ENCODE measurements around the gene NMRK2.
"Not testable (repeated sequence)": the region's sequence is repeated elsewhere in the genome, so short reads cannot be mapped to it uniquely, and the experiment has no call there.

NMRK2 gene

DNA sequence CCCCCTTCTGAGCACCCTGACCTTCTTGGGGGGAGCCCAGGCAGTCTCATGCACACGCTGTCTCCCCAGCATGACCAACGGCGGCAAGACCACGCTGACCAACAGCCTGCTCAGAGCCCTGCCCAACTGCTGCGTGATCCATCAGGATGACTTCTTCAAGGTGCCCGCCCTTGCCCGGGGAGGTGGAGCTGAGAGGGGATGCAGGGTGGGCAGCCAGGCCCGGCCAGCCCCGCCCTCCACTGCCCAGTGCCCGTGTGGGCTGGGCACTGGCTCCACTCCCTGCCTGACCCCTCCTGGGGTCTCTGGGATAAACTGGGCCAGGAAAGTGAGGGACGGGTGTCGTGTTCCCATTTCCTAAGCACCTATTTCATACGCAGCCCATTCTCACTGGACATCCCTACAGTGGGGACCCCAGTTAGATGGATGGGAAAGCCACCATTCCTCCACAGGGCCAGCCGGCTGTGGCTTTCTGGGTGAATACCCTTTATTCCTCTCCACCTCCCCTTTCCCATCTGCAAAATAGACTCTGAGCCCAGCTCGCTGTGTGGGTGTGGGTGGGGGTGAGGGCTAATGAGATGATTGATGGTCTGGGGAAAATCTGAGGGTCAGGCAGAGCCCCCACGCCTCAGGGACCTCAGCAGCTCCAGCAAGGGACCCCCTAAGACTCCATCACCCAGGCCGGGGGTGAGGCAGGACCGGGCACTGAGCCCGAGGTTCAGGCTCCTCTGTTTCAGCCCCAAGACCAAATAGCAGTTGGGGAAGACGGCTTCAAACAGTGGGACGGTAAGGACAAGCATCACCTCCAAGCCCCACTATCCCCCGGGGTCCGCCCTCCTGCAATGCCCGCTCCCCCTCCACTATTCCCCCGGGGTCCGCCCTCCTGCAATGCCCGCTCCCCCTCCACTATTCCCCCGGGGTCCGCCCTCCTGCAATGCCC lies 3.9 kb downstream of the NMRK2 start:
- no peak for DNase-seq

DNA sequence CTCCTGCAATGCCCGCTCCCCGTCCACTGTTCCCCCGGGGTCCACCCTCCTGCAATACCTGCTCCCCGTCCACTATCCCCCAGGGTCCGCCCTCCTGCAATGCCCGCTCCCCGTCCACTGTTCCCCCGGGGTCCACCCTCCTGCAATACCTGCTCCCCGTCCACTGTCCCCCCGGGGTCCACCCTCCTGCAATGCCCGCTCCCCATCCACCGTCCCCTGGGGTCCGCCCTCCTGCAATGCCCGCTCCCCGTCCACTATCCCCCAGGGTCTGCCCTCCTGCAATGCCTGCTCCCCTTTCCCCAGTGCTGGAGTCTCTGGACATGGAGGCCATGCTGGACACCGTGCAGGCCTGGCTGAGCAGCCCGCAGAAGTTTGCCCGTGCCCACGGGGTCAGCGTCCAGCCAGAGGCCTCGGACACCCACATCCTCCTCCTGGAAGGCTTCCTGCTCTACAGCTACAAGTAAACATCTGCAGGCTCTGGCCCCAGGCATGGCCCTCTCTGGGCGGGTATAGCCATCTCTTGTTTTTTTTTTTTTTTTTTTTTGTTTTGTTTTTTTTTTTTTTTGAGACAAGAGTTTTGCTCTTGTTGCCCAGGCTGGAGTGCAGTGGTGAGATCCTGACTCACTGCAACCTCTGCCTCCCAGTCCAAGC lies 5.6 kb downstream of the NMRK2 start:
- not testable (repeated sequence) for DNase-seq

DNA sequence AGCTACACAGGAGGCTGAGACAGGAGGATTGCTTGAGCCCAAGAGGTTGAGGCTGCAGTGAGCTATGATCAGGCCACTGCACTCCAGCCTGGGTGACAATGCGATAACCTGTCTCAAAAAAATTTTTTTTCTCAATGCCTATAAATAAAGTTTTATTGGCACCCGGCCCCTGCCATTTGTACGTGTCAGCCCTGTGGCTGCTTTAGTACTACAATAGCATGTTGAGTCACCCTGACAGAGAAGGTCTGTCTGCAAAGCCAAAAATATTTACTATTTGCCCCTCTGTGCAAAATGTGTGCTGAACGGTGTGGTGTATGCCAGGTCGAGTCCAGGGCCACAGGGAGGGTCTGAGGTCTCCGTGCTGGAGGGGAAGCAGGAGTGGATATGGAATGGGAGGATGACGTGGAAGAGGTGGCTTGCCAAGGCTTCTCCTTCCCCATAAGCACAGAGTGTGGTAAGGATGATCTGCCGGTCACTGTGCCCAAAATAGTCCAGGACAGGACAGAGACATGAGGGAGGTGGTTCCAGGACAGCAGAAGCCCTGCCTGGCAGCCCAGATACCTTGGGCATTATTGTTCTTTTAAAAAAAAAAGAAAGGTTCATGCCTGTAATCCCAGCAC lies 10.0 kb downstream of the NMRK2 start:
- DNase-seq, result no peak

DNA sequence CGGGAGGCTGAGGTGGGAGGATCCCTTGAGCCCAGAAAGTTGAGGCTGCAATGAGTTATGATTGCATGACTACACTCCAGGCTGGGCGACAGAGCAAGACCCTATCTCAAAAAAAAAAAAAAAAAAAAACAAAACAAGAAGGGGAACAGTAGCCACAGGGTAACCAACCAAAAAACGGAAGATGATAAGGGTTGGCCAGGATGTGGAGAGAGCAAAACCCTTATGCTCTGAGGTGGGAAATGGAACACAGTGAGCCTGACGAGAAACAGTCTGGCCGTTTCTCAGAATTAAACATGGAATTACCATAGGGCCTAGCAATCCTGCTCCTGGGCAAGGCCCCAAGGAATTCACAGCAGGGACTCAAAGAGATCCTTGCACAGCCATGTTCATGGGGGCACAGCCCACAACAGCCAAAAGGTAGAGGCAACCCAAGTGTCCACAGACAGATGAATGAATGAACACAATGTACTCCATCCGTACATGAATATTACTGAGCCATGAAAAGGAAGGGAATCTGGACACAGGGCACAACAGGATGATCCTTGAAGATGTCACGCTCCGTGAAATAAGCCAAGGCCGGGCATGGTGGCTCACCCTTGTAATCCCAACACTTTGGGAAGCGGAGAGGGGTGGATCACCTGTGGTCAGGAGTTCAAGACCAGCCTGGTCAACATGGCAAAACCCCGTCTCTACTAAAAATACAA lies 11.3 kb downstream of the NMRK2 start:
- DNase-seq, result no peak

DNA sequence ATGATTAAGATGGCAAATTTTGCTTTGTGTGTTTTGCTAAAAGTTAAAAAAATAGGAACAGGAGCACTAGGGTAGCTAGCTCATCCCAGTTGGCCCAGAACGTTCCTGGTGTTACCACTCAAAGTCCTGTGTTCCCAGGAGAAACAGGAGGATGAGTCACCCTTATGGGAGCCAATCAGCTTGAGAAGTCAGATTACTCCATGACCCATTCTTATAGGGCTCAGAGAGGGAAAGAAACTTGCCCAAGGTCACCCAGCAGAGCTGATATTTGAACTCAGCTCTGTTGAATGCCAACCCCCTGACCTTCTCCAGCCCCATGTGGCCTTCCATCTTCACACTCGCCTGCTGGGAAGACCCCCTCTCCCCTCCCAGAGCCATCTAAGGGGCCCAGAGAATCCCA lies 13.0 kb downstream of the NMRK2 start:
- no peak for DNase-seq

DNA sequence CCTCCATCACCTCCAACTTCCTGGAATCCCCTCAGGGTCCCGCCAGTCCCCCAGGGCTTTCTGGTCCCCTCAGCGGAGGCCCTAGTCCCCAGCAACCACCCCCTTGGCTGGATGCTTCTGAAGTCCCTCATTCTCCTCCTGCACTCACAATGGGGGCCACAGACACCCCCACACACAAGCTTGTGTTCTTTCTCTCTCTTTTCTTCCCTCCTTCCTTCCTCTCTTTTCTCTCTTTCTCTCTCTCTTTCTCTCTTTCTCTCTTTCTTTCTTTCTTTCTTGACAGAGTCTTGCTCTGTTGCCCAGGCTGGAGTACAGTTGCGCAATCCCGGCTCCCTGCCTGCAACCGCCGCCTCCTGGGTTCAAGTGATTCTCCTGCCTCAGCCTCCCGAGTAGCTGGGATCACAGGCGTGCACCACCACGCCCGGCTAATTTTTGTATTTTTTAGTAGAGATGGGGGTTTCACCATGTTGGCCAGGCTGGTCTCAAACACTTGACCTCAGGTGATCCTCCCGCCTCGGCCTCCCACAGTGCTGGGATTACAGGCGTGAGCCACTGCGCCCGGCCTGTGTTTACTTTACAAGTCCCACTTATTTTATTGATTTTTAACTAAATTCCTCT lies 14.6 kb downstream of the NMRK2 start:
- not testable (repeated sequence) for DNase-seq

DNA sequence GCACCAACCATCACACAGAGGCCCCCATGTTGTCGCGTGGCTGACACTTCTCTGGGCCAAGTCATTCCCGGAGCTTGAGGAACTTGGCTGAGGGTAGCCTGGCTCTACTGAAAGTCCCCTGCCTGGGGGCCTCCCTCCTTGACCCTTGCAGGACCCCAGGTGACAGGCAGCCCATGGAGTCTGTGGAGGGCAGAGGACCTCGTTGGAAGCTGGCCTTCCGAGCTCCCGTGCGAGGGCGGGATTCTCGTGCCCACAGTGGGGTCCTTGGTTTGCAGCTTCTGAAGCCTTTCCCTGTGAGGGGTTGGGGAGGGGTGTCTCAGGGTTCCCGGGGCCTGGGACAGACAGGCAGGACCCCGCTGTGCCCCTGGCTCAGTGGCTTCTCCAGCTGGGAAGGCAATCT lies 16.4 kb downstream of the NMRK2 start:
- DNase-seq, result no peak

DNA sequence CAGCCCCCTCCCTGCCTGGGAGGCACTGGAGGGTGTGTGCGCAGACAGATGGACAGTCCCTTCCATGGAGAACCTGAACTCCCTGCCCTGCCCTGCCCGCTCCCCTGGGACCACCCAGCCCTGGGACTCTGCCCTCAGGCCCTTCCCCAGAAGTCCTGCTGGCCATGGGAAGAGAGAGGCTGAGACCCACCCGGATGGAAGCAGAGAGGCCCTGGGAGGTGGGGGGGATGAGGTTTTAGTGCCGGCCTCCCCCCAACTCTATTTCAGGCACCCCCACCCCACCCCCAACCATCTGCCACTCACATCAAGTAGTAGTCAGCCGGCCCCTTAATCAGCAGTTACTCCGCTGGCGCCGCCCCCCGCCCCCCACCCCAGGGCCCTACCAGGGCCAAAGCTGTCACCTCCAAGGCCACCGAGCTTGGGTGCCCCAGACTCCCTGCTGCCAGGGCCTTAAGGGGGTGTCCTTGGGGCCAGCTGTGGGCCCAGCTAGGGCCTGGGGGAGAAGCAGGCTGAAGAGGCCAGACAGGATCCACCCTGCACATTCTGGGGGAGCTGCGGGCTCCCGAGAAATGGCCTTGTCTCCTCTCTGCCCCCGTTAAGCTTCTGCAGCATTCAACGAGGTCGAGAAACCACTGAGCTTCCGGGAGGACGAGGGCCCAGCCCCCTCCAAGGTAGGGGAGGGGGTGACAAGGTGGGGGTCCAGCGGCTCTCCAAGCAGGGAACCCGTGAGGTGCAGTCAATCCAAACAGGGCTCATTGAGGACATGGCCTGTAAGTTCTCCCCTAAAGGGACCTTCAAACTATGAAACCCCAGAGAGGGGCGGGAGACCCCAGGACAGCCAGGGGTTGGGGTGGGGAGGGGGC lies 17.4 kb downstream of the NMRK2 start:
- DNase-seq, result no peak

DNA sequence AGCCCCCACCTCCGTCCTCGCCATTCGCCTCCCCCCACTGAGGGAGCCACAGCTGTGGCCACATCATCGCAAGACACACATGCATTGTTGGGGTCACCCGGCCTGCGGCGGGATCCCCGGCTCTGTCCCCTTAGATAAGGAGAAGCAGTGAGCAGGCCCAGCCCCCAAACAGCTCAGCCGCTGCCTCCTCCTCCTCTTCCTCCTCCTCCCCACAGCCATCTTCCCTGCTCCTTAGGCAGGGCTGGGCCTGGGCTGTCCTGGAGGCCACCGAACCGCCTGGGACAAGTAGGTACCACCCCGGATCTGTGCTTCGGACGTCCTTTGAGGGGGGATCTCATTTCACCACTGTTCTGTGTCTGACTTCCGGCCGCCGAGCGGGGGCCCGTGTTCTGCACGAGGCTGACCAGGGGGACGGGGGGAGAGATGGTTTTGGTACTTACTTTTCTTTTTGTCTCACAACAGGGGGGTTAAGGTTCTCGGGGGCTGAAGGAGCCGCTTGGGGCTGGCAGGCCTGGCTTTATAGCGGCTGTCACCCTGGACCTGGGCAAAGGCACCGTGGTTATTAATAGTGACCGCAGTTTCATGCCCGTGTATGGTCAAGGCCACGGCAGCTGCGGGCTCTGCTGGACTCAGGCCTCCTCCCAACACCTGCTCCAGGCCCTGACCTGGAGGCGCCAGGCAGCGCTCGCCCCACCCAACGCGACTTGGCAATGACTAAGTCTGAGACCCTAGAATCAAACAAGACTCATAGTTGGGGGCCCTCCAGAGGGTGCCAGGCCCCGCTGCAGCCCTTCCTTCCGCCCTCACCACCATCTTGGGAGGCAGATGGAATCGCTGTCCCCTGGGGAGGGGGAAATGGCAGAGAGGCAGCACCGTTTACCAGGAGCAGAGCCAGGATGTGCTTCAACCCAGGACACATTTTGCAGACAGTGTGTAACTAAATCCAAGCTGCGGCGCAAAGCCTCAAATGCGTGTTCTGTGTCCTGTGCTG lies 18.3 kb downstream of the NMRK2 start:
- no peak for DNase-seq

DNA sequence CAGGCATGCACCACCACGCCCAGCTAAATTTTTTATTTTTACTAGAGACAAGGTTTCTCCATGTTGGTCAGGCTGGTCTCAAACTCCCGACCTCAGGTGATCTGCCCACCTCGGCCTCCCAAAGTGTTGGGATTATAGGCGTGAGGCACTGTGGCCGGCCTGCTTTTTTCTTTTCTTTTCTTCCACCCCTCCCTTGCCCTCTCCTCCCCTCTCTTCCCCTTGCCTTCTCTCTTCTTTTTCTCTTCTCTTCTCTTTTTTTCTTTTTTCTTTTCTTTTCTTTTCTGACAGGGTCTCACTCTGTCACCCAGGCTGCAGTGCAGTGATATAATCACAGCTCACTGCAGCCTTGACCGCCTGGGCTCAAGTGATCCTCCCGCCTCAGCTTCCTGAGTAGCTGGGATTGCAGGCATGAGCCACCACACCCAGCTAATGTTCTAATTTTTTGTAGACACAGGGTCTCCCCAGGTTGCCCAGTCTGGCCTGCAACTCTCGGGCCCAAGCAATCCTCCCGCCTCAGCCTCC lies 19.9 kb downstream of the NMRK2 start:
- DNase-seq, result not testable (repeated sequence)

DNA sequence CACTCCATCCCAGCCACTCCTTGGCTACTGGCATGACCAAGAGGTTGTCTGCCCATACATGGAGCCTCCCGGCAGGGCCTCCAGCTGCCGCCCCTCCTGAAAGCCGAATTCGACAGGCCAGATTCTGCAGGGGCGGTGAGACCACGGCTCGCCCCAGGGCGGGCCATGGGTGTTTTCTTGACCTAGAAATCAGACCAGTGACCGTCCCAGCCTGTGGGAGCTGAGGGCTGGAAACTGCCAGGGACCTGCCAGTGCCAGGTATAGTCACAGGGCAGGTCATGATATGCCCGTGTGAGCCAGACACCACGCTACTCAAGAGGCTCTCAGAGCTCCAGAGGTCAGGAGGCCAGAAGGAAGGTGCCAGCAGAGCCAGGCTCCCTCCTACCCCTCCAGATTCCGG lies 21.2 kb downstream of the NMRK2 start:
- no peak for DNase-seq

DNA sequence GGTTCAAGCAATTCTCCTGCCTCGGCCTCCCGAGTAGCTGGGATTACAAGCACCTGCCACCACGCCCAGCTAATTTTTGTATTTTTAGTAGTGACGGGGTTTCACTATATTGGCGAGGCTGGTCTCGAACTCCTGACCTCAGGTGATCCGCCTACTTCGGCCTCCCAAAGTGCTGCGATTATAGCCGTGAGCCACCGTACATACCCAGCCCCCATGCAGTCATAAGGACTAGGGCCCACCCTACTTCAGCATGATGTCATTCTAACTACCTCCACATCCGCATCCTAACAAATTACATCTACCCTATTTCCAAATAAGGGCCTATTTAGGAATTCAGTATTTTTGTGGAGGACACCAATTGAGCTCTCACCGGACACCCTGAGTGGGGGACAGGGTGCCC lies 22.4 kb downstream of the NMRK2 start:
- not testable (repeated sequence) for DNase-seq

DNA sequence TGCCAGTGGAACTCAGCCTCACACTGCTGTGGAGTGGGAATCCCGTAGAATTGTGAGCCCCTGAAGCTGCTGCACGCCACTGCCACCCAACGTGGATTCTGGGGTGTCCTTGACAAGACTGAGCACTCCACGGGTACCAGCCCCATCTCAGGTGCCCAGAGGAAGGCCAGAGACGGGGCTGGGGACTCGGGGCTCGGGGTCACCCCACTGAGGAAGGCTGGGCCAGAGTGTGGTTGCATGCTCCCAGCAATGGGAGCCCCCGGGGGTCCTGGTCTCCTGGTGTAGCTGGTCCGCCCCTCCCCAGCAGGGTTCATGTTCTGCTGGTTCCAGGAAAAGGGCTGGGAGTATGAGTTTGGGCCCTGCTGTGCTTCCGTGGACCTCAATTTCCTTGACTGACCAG lies 22.8 kb downstream of the NMRK2 start:
- DNase-seq, result no peak

DNA sequence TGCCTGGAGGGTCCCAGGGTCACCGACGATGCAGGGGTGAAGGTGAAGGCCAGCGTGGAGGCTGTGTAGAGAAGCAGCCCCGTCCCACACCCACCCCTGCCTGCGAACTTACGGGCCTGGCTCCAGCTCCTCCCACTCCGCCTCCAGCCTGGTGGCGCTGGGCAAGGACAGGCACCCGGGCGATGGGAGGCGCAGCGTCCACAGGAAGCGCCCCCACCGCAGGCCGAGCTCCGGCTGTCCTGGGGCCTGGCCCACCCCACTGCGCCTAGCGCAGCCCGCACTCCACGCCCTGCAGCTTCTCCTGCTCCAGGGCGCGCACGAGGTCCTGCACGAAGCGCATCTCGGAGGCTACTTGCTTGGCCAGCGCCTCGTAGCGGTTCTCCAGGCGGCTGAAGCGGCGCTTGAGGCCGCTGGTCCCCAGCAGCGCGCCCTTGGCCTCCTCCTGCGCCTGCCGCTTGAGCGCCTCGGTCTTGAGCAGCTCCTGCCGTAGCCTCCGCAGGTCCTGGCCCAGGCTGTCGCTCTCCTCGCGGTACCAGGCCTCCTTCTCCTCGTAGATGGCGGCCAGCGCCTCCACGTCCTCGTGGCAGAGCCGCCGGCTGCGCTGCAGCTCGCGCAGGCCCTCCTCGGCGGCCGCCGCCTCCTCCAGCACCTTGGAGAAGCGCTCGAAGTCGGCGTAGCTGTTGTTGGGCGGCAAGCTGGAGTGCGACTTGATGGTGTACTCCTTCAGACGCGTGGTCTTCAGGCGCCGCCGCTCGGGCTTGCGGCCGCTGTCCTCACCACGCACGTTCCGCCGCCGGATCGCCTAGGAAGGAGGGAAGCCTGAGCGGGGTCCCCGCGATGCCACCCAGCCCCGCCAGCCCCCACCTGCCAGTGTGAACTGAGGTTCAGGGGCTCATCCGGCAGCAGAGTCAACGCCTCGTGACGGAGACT lies 26.2 kb downstream of the NMRK2 start:
- DNase-seq, result no peak

DNA sequence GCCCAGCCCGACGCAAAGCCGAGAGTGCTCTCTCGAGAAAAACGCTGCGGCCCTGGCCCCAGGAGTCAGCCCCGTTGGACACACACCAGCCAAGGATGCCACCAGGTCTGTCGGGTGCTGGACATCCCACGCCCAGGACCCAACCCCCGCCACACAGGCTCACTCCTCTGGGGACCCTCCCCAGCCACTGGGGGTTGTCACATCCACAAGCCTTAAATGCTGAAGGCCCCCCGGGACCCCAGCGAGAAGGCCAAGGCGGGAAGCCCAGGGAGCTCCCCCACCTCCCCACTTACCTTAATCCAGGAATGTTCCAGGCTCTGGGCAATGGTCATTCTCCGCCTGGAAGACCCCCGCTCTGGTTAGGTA lies 26.9 kb downstream of the NMRK2 start:
- no peak for DNase-seq

DNA sequence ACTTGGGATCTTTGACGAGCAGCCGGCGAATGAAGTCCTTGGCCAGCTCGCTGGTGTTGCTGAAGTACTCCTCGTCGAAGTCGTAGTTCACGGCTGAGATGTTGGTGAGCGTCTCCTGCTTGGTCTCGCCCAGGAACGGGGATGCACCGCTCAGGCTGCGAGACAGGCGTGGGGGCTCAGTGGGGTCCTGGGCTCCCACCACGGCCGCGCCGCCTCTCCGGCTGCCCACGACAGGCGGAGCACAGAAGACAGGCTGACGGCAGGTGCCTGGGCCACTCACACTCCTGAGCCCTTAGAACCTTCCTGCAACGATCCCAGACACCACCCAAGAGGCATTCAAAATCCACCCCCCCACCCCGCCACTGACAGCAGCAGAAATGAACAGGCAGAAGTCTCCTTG lies 28.1 kb downstream of the NMRK2 start:
- DNase-seq, result no peak

DNA sequence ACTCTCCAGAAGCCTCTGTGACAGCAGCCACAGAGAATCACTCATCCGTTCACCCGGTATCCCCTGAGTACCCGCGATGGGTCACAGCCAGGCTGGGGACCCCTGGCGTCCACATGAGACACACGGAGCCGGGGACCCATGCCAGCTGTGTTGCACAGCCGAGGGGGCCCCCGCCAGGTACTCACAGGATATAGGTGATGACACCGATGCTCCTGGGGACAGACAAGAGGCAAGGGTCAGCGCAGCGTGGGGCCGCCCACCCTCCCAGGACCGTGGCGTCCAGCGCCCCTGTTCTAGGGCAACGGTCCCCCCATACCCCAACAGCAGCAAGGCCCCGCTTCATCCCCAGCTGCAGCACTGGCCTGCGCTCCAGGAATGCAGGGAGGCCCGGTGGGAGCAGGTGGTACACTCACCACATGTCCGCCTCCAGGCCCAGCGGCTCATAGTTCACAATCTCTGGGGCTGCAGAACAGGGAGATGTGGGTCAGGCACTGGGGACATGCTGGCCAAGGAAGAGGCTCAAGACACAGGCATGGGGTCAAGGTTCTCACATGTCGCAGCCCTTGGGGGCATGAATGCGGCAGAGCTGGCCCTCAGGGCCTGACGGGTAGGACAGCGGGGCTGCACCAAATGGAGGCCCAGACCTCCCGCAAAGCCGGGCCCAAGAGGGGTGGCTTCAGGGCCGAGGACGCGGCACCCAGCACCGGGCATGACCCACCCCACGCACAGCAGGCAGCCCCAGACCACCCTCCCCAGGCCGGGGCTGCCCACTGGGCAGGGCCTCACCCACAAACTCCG lies 30.8 kb downstream of the NMRK2 start:
- no peak for DNase-seq
